HepG2 (cell line): ENCODE data around the gene ZFAND2B. TPM values are rescaled to one million over a fixed set of nuclear protein-coding genes. Genes with fewer than 3 reads are reported as not detected.

Source experiments
- AKAP8 ChIP-seq: sonication (generic); formaldehyde crosslinking; IDR thresholded peaks from 2 replicates; pipeline ENCODE4 v1.5.1; 2020; ENCODE audit warnings: mild to moderate bottlenecking, missing genetic modification reagents
- ATAD3A ChIP-seq: sonication (generic); formaldehyde crosslinking; IDR thresholded peaks from 2 replicates; pipeline ENCODE4 v1.4.0; 2020; ENCODE audit warnings: missing genetic modification reagents
- DRAP1 ChIP-seq: IDR thresholded peaks from 2 replicates; pipeline ENCODE4 v1.6.1; 2016; ENCODE audit warnings: missing genetic modification reagents, missing compliant biosample characterization
- FIP1L1 ChIP-seq: fragments of 200-400 bp; formaldehyde crosslinking; IDR thresholded peaks from 2 replicates; pipeline ENCODE4 v1.6.1; 2018; ENCODE audit warnings: low read depth, mild to moderate bottlenecking, low read length, moderate library complexity, borderline replicate concordance; ENCODE audit not compliant: insufficient read depth
- GPN1 ChIP-seq: sonication (generic); formaldehyde crosslinking; IDR thresholded peaks from 2 replicates; pipeline ENCODE4 v1.5.1; 2020; ENCODE audit warnings: missing genetic modification reagents, borderline replicate concordance
- HDAC1 ChIP-seq: sonication (generic); formaldehyde crosslinking; IDR thresholded peaks from 2 replicates; pipeline ENCODE4 v1.5.1; 2020; ENCODE audit warnings: mild to moderate bottlenecking, missing genetic modification reagents
- HNRNPK ChIP-seq: fragments of 200-400 bp; formaldehyde crosslinking; IDR thresholded peaks from 2 replicates; pipeline ENCODE4 v1.6.1; 2018; ENCODE audit warnings: low read length, low read depth, moderate library complexity, mild to moderate bottlenecking; ENCODE audit not compliant: poor library complexity, severe bottlenecking
- MAFK ChIP-seq, 2 experiments: IDR thresholded peaks in 1 of 2; conservative IDR thresholded peaks in 1 of 2; 2 replicates each; pipeline ENCODE4 v1.6.1; 2011; ENCODE audit warnings: improper control_type of control experiment in 2 of 2, low read length in 2 of 2
- PHF21A ChIP-seq: sonication (generic); formaldehyde crosslinking; IDR thresholded peaks from 2 replicates; pipeline ENCODE4 v1.5.0; 2020; ENCODE audit warnings: mild to moderate bottlenecking, missing genetic modification reagents
- RFX5 ChIP-seq: IDR thresholded peaks from 2 replicates; pipeline ENCODE4 v1.6.1; 2011; ENCODE audit warnings: low read depth, low read length, improper control_type of control experiment
- SAP130 ChIP-seq: IDR thresholded peaks from 2 replicates; pipeline ENCODE4 v1.6.1; 2016; ENCODE audit warnings: low read depth
- SPEN ChIP-seq: sonication (generic); formaldehyde crosslinking; IDR thresholded peaks from 2 replicates; pipeline ENCODE4 v1.5.1; 2020; ENCODE audit warnings: low read depth, mild to moderate bottlenecking, missing genetic modification reagents
- STAT6 ChIP-seq: sonication (generic); formaldehyde crosslinking; IDR thresholded peaks from 2 replicates; pipeline ENCODE4 v1.4.0; 2020; ENCODE audit warnings: missing genetic modification reagents, mild to moderate bottlenecking, borderline replicate concordance
- SYNCRIP ChIP-seq: fragments of 200-400 bp; formaldehyde crosslinking; IDR thresholded peaks from 2 replicates; pipeline ENCODE4 v1.6.1; 2018; ENCODE audit warnings: mild to moderate bottlenecking, low read depth, low read length; ENCODE audit not compliant: insufficient read depth
- TBL1XR1 ChIP-seq: fragments of 150-350 bp; IDR thresholded peaks from 2 replicates; pipeline ENCODE4 v1.6.1; 2014; ENCODE audit warnings: borderline replicate concordance, low read length; ENCODE audit not compliant: partially characterized antibody
- THAP11 ChIP-seq: IDR thresholded peaks from 2 replicates; pipeline ENCODE4 v1.6.1; 2016; ENCODE audit warnings: missing biosample characterization, missing genetic modification reagents
- ZFYVE20 ChIP-seq: sonication (generic); formaldehyde crosslinking; IDR thresholded peaks from 2 replicates; pipeline ENCODE4 v1.8.0; 2023; ENCODE audit warnings: low read depth, mild to moderate bottlenecking, moderate library complexity, missing genetic modification reagents, borderline replicate concordance
- ZMYM4 ChIP-seq: sonication (generic); formaldehyde crosslinking; IDR thresholded peaks from 2 replicates; pipeline ENCODE4 v1.8.1; 2023; ENCODE audit warnings: mild to moderate bottlenecking, missing genetic modification reagents
- ZNF124 ChIP-seq: sonication (generic); formaldehyde crosslinking; IDR thresholded peaks from 2 replicates; pipeline ENCODE4 v1.4.0; 2020; ENCODE audit warnings: missing genetic modification reagents
- ZNF383 ChIP-seq: sonication (generic); formaldehyde crosslinking; IDR thresholded peaks from 2 replicates; pipeline ENCODE4 v1.4.0; 2020; ENCODE audit warnings: missing genetic modification reagents, mild to moderate bottlenecking, borderline replicate concordance
- ZNF430 ChIP-seq: sonication (generic); formaldehyde crosslinking; IDR thresholded peaks from 2 replicates; pipeline ENCODE4 v1.9.0; 2021; ENCODE audit warnings: mild to moderate bottlenecking, missing genetic modification reagents
- ZNF660 ChIP-seq: sonication (generic); formaldehyde crosslinking; IDR thresholded peaks from 2 replicates; pipeline ENCODE4 v1.5.1; 2020; ENCODE audit warnings: mild to moderate bottlenecking, low read depth, missing genetic modification reagents, borderline replicate concordance
- ZNF674 ChIP-seq: sonication (generic); formaldehyde crosslinking; IDR thresholded peaks from 2 replicates; pipeline ENCODE4 v1.5.0; 2020; ENCODE audit warnings: low read depth, mild to moderate bottlenecking, missing genetic modification reagents
- ZNF746 ChIP-seq: sonication (generic); formaldehyde crosslinking; IDR thresholded peaks from 2 replicates; pipeline ENCODE4 v1.8.0; 2022; ENCODE audit warnings: mild to moderate bottlenecking, missing genetic modification reagents
- ZNF761 ChIP-seq: sonication (generic); formaldehyde crosslinking; conservative IDR thresholded peaks from 2 replicates; pipeline ENCODE4 v1.4.0; 2020; ENCODE audit warnings: mild to moderate bottlenecking, missing genetic modification reagents
- ZSCAN22 ChIP-seq: sonication (generic); formaldehyde crosslinking; IDR thresholded peaks from 2 replicates; pipeline ENCODE4 v1.4.0; 2020; ENCODE audit warnings: mild to moderate bottlenecking, missing genetic modification reagents
- polyA plus RNA-seq, 8 experiments: library from polyadenylated mRNA; depleted of rRNA in 3 of 8; stranded (reverse) in 7 of 8; unstranded in 1 of 8; fragments of >200 nt; fragmentation: Illumina TruSeq in 4 of 8; extraction: Trizol in 4 of 8; gene quantifications; 2 replicates each; pipeline versions ENCODE4 v1.2.1 to v1.2.3, GENCODE V29; 2011 to 2016; ENCODE audit warnings: low read depth in 4 of 8, missing spikeins in 1 of 8, mixed read lengths in 1 of 8; ENCODE audit not compliant: insufficient read depth in 1 of 8
- total RNA-seq, 5 experiments: library from RNA; depleted of rRNA; stranded (reverse); fragments of >200 nt; fragmentation: Illumina TruSeq; extraction: Trizol; gene quantifications; 2 replicates each; pipeline ENCODE4 v1.2.3, GENCODE V29; 2016; ENCODE audit warnings: low read depth in 1 of 5
- TF ChIP-seq, protein P1 (sequence below): sonication (generic); formaldehyde crosslinking; IDR thresholded peaks from 2 replicates; pipeline ENCODE4 v1.8.1; 2023; ENCODE audit warnings: mild to moderate bottlenecking, missing genetic modification reagents

ZFAND2B gene
- total and polyA plus RNA-seq, 2 of the 13 experiments (the other 11 are each of a cell fraction or from before 2014, with no cell fraction given), result 53.3 to 115 TPM

GRCh38 chr2:219177552-219178376 is 28.8 kb upstream of the ZFAND2B start, which contains the start of gene RETREG2 (continued):
- TF ChIP-seq STAT6 (CRISPR knock-in tag) (no peak), PHF21A (CRISPR knock-in tag) (peak; percentile 51; the same call in 1 of the 2 replicates), HNRNPK (peak; percentile 45), THAP11 (no peak), GPN1 (CRISPR knock-in tag) (no peak), ZNF746 (peak; percentile 70; the same call in 1 of the 2 replicates), SPEN (CRISPR knock-in tag) (peak; percentile 91), TBL1XR1 (peak; percentile 74), ZNF660 (CRISPR knock-in tag) (0 out of 2 replicates have a peak, but pooled peaks have one; percentile 72), ZNF383 (CRISPR knock-in tag) (peak; percentile 90; the same call in 1 of the 2 replicates), SAP130 (CRISPR knock-in tag) (peak; percentile 91), MAFK (conservative IDR thresholded peaks at IDR 0.05 in 1 of 2, IDR thresholded peaks at IDR 0.05 in 1 of 2; ENCODE audit: low read length in 2 of 2) (peak in 1 of 2 experiments; percentile 19; a peak in 1 of 4 replicates), ATAD3A (no peak), FIP1L1 (no peak), ZSCAN22 (CRISPR knock-in tag) (peak; percentile 53; the same call in 1 of the 2 replicates), ZFYVE20 (CRISPR knock-in tag) (no peak; the same call in 1 of the 2 replicates), DRAP1 (CRISPR knock-in tag) (peak; percentile 36; the same call in 1 of the 2 replicates), ZNF124 (CRISPR knock-in tag) (no peak), ZNF430 (CRISPR knock-in tag) (peak; percentile 39; the same call in 1 of the 2 replicates), ZMYM4 (CRISPR knock-in tag) (peak; percentile 86), HDAC1 (CRISPR knock-in tag) (peak; percentile 35; the same call in 1 of the 2 replicates), ZNF674 (CRISPR knock-in tag) (peak; percentile 53; the same call in 1 of the 2 replicates), RFX5 (no peak), SYNCRIP (no peak), ZNF761 (CRISPR knock-in tag) (no peak), AKAP8 (CRISPR knock-in tag) (peak; percentile 78)
- TF ChIP-seq, protein P1, sequence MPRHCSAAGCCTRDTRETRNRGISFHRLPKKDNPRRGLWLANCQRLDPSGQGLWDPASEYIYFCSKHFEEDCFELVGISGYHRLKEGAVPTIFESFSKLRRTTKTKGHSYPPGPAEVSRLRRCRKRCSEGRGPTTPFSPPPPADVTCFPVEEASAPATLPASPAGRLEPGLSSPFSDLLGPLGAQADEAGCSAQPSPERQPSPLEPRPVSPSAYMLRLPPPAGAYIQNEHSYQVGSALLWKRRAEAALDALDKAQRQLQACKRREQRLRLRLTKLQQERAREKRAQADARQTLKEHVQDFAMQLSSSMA (CRISPR knock-in tag), result no peak
